NK-92 treated with Interleukin-12 subunit alpha and Interleukin-12 subunit beta, amount 100 ng/mL, for 24 hours (cell line): Measurements from ENCODE around the gene MTSS2.

ENCODE experiments used
- DNase-seq: peaks from one replicate; lab custom pipeline; 2025; lab: John Stamatoyannopoulos, UW

MTSS2 gene

GRCh38 chr16:70685938-70686375, at the start of gene MTSS2:
TSS of gene MTSS2 (minus strand) at chr16:70686053. CDS start at chr16:70685791, 262 bp downstream.
- no peak for DNase-seq

GRCh38 chr16:70735141-70735979, 49.5 kb upstream of the MTSS2 start:
- DNase-seq = no peak

GRCh38 chr16:70734522-70735095, 48.8 kb upstream of the MTSS2 start:
- DNase-seq = no peak

- no peak for DNase-seq
Observed at GRCh38 chr16:70730944-70731343, 45.1 kb upstream of the MTSS2 start.

- no peak for DNase-seq
Observed at GRCh38 chr16:70730031-70730430, 44.2 kb upstream of the MTSS2 start.

- DNase-seq = no peak
Observed at GRCh38 chr16:70729292-70729691, 43.4 kb upstream of the MTSS2 start.

- DNase-seq = no peak
Observed at GRCh38 chr16:70728150-70728549, 42.3 kb upstream of the MTSS2 start.

GRCh38 chr16:70726892-70727361, 41.1 kb upstream of the MTSS2 start:
- DNase-seq = no peak

- no peak for DNase-seq
Observed at GRCh38 chr16:70725912-70726828, 40.3 kb upstream of the MTSS2 start.

GRCh38 chr16:70725024-70725911, 39.4 kb upstream of the MTSS2 start:
- DNase-seq = no peak

GRCh38 chr16:70724146-70725023, 38.5 kb upstream of the MTSS2 start:
- DNase-seq = no peak

- DNase-seq = no peak
Observed at GRCh38 chr16:70723740-70724145, 37.9 kb upstream of the MTSS2 start.

GRCh38 chr16:70721202-70721963, 35.5 kb upstream of the MTSS2 start:
- DNase-seq = no peak

GRCh38 chr16:70720425-70721201, 34.8 kb upstream of the MTSS2 start:
- no peak for DNase-seq

- no peak for DNase-seq
Observed at GRCh38 chr16:70717065-70717464, 31.2 kb upstream of the MTSS2 start.

- DNase-seq = no peak
Observed at GRCh38 chr16:70715860-70716357, 30.1 kb upstream of the MTSS2 start.

GRCh38 chr16:70715055-70715858, 29.4 kb upstream of the MTSS2 start:
- DNase-seq = no peak
